T-helper 22 cell (primary cell): ENCODE results near the gene IFTAP.

Source experiments
- DNase-seq: peaks from one replicate; pipeline ENCODE4 v3.0.0-alpha.2; 2020; ENCODE audit warnings: low read depth

The IFTAP gene

GRCh38 chr11:36598051-36598450 is 3.7 kb downstream of the IFTAP start, which contains the start of gene RAG2:
TSS of gene RAG2 (minus strand) at chr11:36598236. CDS start at chr11:36594168, 4,068 bp downstream.
- no peak for DNase-seq

GRCh38 chr11:36600180-36600579 is 5.9 kb downstream of the IFTAP start:
- no peak for DNase-seq

- no peak for DNase-seq
Measured at GRCh38 chr11:36601155-36601554, 6.9 kb downstream of the IFTAP start.

- DNase-seq: no peak
Measured at GRCh38 chr11:36602135-36602534, 7.8 kb downstream of the IFTAP start.

GRCh38 chr11:36605221-36606216 is 11.2 kb downstream of the IFTAP start:
- DNase-seq: no peak

- no peak for DNase-seq
Measured at GRCh38 chr11:36608491-36609199, 14.3 kb downstream of the IFTAP start.

- no peak for DNase-seq
Measured at GRCh38 chr11:36609383-36609782, 15.1 kb downstream of the IFTAP start.

- no peak for DNase-seq
Measured at GRCh38 chr11:36615826-36616225, 21.5 kb downstream of the IFTAP start.

GRCh38 chr11:36617543-36618362 is 23.5 kb downstream of the IFTAP start:
- DNase-seq: no peak

- DNase-seq: no peak
Measured at GRCh38 chr11:36618363-36619047, 24.2 kb downstream of the IFTAP start.

GRCh38 chr11:36619502-36619901 is 25.2 kb downstream of the IFTAP start:
- DNase-seq: no peak

GRCh38 chr11:36620246-36620645 is 25.9 kb downstream of the IFTAP start:
- DNase-seq: no peak

- DNase-seq: no peak
Measured at GRCh38 chr11:36622431-36623136, 28.3 kb downstream of the IFTAP start.

GRCh38 chr11:36623494-36623893 is 29.2 kb downstream of the IFTAP start:
- no peak for DNase-seq

- DNase-seq: no peak
Measured at GRCh38 chr11:36627006-36627405, 32.7 kb downstream of the IFTAP start.

- DNase-seq: no peak
Measured at GRCh38 chr11:36627471-36627870, 33.2 kb downstream of the IFTAP start.

GRCh38 chr11:36628141-36628540 is 33.8 kb downstream of the IFTAP start:
- DNase-seq: no peak

- DNase-seq: no peak
Measured at GRCh38 chr11:36628765-36629244, 34.5 kb downstream of the IFTAP start.

- DNase-seq: no peak
Measured at GRCh38 chr11:36631774-36632173, 37.5 kb downstream of the IFTAP start.

GRCh38 chr11:36635066-36635862 is 41.0 kb downstream of the IFTAP start:
- no peak for DNase-seq
